Activated CD4-positive, alpha-beta T cell treated with anti-CD3 and anti-CD28 coated beads for 48 hours (primary cell): ENCODE data around the gene LAD1.

ENCODE experiments used
- DNase-seq: peaks from one replicate; pipeline ENCODE4 v3.0.0-alpha.2; 2020

The LAD1 gene, protein sequence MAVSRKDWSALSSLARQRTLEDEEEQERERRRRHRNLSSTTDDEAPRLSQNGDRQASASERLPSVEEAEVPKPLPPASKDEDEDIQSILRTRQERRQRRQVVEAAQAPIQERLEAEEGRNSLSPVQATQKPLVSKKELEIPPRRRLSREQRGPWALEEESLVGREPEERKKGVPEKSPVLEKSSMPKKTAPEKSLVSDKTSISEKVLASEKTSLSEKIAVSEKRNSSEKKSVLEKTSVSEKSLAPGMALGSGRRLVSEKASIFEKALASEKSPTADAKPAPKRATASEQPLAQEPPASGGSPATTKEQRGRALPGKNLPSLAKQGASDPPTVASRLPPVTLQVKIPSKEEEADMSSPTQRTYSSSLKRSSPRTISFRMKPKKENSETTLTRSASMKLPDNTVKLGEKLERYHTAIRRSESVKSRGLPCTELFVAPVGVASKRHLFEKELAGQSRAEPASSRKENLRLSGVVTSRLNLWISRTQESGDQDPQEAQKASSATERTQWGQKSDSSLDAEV

DNA sequence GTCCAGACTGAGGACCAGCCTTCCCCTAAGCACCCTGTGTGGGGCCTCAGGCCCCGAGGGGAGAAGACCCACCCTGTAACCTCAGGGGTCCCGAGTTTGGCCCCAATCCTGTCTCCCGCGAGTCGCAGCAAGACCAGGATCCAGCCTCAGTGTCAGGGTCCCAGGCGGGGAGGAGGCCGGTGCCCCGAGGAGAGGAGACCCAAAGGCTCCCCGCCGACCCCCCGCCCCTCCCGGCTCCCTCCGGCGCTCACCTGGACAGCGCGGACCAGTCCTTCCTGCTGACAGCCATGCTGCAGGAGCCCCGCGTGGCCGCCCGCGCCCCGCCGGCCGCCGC, at the start of gene LAD1:
Gene LAD1 (minus strand): TSS at position 307 of the 334 bp plus-strand sequence. CDS start 18 bp downstream, at position 289.
- no peak for DNase-seq

DNA sequence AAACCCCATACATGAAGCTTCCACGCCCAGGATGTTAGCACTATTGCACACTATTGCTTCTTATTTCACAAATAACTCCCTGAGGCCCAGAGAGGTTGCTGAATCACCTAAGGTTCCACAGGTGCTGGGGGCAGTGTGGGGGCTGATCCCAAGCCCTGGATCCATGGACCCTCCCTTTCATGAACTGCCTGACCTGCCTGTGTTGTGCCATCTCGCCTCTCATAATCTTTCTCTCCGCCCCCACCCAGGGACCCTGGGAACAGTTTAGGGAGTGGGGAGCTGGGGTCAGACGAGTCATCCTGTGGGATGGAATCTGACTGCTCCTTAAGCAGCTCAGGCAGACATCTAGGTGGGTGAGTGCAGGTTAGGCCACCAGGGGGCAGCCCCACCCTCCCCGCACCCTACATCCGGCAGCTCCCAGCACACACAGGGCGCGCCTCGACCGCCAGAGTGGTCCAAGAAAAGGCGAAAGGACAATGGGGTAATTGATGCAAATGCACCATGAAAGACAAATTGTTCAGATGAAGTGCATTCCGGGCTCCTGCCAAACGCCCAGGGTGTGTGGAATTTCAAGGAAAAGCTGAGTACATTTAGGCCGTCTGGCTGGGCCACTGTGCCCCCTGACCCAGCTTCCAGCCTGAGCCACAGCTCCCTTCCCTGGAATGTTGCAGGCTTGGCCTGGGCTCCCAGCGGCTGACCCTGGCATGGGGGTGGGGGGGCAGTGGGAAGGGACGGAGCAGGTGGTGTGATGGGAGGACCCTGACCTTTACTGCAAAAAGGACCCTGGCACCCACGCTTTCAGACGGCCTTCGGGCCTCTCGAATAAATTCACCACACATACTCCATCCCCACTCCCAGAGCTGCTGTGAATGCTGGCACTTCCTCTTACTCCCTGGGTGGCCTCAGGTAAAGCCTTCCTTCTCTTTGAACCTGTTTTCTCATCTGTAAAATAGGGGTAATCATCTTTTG, 49.1 kb upstream of the LAD1 start:
- DNase-seq = peak; percentile 80

DNA sequence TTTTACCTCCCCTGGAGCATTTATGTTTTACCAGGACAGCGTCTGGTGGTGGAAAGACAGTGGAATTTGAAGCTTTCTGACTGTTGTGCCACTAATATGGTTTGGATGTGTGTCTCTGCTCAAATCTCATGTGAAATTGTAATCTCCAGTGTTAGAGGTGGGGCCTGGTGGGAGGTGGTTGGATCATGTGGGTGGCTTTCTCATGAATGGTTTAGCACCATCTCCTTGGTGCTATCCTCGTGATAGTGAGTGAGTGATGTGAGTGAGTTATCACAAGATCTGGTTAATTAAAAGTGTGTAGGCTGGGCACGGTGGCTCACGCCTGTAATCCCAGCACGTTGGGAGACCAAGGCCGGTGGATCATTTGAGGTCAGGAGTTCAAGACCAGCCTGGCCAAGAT, 46.2 kb upstream of the LAD1 start:
- DNase-seq = no peak

DNA sequence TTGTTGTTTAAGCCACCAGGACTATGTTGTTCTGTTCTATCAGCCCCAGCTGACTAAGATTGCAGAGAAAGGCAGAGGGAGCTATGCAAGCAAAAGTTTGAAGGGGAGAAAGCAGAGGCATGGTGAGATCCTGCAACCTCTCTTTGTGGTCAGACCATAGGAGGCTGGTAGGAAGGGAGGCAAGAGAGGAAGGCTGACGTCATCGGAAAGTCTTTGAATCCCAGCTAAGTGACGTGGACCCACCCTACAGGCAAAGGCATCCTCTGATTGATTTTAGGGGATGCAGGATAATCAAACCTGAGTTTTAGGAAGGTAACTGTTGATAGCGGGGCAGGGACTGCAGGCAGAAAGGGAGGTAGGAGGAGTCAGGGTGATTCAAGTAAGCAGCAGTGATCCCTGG, 45.7 kb upstream of the LAD1 start:
- no peak for DNase-seq

DNA sequence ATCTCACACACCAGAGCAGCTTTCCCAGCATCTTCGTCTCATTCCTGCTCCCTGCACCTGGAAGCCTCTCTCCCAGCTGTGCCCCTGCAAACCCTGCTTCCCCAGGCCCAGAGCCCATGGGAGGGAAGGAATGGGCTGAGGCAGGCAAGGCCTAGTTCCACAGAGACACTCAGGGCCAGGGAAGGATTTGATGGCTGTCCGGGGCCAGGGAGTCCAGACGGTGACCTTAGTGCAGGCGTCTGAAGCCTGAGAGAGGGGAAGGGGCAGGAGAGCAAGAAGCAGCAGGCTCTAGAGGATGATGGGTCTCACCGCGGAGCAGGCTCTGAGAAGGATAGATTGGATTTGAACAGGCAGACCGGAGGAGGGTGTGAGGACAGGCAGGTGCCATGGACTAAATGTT, 44.6 kb upstream of the LAD1 start:
- DNase-seq = no peak

DNA sequence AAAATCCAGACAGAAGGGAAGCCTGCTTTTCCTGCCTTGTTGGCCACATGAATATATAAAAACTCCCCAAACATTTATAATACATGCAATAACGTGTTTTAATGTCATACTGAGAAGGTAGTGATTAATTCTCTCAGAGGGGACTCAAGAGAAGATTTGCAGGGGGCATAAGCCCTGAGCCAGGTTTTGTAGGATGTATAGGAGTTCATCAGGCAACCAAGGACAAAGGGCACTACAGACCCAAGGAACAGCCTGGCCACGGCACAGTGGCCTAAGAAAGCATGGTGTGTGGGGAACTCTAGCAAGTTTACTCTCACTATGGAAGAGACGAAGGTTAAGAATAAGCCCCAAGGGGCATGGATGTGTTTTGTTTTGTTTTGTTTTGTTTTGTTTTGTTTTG, 37.8 kb upstream of the LAD1 start:
- DNase-seq = no peak

DNA sequence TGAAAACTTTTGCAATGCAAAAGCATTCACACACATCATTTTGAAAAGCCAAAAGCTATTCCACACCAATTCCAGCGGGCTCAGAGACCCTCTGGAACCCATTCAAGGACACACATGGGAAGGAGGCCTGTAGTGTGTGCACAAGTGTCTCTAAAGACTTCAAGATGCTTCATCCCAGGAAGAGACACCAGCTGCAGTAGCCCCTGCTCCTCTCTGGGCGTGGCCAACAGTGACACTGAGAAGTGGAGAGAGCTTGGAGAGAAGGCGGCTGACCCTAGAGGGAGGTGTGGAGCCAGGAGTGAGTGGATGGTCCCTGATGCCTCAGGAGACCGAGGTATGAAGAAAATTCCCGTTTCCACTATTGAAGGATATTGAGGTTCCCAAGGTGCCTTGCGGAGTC, 37.3 kb upstream of the LAD1 start:
- no peak for DNase-seq

DNA sequence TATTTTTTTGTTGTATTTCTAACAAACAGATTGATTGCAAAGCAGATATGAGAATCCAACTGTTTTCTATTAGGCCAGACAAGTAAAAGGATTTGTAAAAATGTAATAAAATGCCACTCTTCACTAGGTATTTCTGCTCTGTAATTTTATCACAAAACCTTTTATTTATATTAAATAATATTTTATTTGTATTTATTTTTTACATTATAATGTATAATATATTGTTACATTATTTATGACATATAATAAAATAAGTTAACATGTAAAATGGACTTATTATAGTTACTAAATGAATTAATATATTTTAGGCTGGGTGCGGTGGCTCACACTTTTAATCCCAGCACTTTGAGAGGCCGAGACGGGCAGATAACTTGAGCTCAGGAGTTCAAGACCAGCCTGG, 35.1 kb upstream of the LAD1 start:
- no peak for DNase-seq

DNA sequence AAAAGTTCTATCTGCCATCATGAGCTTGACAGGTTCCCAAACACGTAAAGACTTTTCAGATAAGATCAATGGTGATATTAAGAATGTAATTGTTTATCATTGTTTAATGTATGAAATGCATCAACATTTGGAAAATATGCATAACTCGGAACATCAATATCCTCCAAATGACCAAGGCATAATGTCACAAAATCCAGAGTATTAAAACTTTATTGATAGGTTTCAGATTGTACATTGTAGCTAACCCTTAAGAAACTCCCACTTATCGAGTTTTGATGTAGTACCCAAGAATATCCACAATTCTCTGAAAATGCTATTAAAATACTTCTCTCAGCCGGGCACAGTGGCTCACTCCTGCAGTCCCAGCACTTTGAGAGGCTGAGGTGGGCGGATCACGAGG, 34.5 kb upstream of the LAD1 start:
- DNase-seq = no peak

DNA sequence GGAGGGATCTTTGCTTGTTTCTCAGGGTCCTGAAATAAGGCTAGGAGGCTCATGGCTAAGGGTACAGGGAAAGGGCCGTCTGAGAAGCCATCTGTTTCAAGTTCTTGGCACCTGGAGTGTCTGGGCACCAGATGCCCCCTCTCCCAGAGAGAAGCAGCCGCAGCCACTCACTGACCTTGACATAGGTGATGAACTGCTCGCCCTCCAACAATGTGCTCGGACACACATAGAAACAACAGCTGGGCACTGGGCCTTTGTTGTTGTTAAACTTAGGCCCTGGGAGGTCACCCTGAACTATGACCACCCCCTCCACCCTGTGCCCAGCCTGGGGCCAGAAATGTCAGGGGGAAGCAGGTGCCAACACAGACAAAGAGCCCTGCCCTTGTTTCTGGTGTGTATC, 31.7 kb upstream of the LAD1 start:
- DNase-seq = no peak

DNA sequence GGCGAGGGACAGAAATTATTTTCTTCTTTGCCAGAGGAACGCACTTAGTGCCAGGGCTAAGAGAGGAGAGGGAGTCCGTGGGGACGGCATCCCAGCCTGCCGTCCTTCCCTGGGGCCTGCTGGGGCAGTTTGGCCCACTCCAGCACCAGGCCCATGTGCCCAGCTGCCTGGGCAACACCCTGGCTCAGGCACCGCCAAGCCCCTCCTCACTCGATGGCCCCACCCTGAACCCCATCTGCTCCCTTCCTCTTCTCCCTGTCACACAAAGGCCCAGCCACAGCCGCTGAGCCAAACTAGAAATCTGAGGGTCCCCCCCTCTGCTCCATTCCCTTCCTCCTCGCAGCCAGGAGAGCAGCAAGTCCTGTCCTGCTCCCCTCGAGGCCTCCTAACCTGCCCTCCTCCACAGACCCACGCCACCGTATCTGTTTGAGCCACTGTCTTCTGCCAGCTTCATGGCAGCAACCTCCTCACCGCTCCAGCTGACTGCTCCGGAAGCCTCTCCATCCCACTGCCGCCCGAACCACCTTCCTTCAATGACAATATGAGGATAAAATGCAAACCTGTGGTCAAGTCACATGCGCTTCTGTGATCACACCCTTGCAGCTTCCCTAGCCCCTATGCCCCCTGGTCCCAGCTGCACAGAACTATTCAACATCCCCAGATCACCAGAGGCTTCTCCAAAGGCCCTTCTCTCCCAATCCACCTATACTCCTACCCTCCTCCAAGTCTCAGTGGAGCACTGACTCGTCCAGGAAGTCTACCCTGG, 30.8 kb upstream of the LAD1 start:
- DNase-seq = no peak

DNA sequence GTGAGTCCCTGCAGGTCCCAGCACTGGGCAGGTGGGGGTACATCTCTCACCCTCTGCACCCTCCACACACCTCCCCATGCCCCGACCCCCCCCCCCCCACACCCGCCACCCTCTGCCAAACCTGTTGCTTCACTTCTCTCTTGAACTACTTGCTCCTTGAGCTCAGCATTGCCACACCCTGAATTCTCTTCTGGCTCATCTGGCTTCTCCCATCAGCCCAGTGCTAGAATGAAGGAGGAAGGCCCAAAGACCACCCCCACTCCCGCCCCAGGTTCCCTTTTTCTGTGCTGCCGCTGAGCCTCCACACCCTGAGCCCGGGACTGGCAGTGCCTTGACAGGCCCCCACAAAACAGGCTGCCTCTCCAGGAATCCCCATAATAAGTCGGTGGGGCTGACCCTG, 28.8 kb upstream of the LAD1 start:
- no peak for DNase-seq

DNA sequence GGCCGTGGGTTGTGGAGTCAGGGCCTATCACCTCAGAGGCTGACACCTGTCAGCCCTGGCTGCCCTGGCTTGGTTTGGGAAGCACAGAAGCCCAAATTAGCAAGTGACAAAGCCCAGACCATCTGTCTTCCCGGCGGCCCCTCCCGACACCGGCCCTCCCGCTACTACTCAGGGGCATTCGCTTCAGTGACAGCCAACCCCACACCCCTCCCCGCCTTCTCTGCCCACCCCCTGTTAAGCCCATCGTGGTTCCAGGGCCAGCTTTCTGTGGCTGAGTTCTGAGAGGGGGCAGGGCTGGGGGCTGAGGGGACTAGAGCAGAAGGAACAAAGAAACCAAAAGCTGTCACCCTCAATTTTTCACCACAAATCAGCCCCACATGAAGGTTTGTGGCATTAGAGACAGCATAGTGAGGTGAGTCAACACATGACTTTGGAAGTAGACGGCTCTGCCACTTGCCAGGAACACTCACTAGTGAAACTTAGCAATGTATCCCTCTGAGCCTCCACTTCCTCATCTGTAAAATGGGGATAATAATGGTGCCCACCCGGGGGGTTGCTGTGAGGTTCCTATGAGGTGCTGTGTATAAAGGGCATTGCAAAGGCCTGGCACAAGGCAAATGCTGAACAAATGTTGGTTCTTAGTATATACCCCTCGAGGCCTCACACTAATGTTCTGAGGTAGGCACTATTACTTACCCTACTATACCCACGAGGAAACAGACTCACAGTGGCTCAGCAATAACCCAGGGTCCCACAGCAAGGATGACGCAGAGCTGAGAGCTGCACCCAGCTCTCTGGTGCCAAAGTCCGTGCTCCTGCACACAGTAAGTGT, 27.6 kb upstream of the LAD1 start:
- DNase-seq = no peak

DNA sequence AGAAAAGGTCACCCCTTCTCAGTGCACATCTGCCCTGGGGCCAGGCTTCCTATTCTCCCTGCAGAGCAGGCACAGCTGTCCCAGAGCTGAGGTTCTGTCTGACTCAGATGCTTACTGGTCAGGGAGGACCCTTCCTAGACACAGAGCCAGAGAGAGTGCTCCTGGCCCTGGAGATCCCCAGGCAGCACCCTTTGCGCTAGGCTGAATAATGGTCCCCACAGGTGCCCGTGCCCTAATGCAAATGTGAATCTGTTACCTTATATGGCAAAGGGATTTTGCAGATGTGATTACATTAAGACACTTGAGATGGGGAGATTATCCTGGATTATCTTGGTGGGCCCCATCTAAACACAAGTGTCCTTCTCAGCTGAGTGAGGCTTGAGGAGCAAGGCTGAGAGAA, 25.0 kb upstream of the LAD1 start:
- no peak for DNase-seq

DNA sequence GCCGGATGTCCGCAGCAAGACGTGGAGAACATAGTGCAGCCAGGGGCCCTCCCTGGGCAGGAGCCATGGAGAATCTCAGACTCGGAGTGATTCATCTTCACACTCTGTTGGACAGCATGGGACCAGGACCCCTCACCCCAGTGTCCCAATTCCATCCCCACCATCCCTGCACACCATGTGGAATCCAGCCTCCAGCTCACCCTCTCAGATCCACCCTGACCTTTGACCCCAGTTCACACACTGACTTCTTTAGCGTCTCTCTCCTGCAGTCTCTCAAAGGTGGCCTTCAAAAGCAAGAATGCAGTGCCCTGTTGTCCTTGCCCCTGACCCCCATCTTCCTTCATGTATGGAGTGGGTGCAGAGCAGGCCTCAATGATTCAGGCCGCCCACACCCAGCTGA, 24.5 kb upstream of the LAD1 start:
- no peak for DNase-seq

DNA sequence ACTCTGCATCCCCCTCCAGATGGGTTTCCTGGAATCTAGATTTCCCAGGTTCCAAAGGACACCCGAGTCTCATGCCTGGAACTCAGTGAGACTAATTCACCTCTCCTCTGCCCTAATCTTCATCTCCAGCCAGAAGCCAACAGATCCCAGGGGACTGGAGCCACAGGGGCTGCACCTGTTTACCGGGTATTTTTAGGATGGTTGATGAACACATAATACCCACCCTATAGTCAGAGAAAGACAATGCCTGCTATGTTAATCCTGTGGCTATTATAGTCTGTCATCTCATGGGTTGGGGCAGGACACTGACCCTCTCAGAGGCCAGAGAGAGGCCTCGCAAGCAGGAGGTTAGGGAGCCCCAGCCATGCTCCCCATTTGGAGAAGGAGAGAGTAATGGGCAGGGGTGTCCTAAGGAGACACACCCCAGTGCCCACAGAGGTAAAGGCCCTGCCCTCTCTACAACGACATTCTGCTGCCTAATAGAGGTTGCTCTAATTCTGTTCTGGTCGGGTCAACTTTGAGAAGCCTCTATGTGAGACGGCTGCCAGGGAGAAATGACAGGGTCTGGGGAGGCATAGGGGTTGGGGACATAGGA, 23.4 kb upstream of the LAD1 start:
- DNase-seq = no peak

DNA sequence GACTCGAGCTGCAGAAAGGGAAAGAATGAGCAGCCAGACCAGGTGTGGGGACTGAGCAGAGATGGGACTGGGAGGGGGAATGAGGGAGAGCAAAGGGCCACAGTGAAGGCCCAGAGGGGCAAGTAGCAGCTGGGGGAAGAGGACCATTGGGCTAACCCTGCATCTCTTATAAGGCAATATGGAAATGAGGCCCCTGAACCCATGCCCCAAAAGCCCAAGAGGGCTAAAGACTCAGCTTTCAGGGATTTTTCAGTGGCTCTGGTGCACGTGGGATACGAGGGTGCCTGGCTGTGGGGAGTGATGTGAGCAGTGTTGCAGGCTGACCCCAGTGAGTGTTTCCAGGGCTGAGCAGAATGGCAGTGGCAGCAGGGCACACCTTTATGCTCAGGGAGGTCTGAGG, 22.9 kb upstream of the LAD1 start:
- no peak for DNase-seq

DNA sequence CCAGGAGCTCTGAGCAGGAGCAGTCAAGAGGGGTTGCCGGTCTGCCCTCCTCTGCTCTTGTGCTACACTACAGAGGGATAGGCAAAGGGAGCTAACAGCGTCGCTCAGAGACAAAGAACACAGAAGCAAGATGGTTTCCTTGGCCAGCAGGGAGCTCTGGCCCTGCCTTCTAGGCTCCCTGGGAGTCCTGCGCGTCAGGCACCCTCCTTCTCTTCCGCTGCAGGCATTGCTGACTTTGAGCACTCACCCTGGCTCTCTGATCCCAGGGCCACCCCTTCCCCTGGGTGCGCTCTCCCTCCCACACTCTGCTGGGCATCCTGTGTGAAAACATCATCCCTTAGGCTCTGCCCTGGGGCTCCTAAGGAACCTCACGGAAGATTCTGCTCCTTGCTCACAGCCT, 21.9 kb upstream of the LAD1 start:
- no peak for DNase-seq

DNA sequence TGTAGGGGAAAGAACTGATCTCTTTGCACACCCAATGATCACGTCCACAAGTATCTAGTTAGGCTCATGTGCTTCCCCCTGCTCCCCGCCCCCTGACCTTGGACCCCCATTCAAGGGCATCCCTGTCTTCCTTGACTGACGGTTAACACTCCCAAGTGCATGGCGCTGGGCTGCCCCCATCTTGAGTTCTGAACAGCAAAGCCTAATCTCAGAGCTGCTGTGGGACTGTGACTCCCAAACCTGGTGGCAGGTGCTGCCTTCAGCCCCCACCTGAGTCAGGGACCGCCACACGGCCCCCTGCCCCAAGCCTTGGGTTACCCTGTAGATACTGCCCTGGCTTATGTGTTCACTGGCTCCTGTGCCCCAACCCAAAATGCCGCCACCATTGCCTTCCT, 21.5 kb upstream of the LAD1 start:
- DNase-seq = no peak

DNA sequence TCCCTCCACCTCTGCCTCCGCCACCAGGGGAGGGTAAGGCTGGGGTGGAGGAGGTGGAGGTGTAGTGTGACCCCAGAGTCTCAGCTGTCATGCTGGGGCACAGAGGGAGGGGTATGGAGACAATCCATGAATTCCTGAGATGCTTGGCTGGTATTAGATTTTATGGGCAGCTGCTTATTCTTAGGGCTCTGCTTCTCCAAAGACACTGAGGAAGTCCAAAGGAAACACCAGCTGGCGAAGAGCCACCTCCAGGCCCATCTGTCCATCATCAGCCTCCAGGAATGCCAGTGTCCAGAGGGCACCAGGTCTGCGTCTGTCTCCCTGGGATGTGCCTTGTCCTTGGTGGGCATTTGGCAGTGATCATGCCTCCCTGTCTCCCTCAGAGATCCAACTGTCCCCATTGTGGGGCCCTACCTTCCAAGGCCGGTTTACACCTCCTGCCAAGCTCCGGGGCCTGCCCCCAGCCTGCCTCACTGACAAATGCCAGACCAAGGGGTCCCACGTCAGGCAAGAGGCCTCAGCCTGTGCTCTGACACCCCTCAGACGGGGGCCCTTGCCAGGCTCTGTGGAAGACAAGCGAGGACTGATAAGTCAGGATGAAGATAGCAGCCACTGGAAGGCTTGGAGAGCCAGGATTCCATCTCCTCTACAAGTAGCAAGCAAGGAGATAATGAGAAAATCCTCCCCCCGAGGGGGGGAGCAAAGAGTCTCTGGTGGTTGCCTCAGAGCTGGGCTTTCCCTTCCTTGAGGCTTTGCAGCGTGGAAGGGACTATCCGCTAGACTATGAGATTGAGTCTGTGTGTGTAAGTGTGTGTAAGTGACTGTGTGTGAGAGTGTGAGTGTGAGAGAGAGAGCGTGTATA, 20.9 kb upstream of the LAD1 start:
- no peak for DNase-seq

DNA sequence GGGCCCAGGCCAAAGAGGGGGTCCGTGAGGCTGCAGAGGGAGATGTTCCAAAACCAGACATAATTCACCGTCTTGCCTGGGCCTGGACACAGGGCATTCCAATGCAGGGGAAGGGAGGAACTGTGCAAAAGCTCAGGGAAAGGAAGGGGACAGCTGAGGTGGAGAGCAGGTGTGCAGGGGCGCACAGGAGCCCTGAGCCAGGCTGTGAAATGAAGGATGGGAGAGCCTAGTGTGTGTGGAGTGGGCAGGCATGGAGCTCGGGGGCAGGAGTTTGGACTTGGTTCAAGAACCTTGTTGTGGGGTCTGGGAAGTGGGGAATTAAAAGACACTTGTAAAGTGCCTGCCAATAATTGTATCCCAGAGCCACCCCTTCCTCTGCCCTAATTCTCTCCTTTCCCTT, 20.1 kb upstream of the LAD1 start:
- DNase-seq = no peak
